K562 (cell line): ENCODE measurements around the gene MOK. TPM values are rescaled to one million over a fixed set of nuclear protein-coding genes. Genes with fewer than 3 reads are reported as not detected.

Source experiments
- ATAC-seq: fragments of 200-7000 bp; cut with Tn5 transposase; 3 replicates; pipeline ENCODE4 v1.9.1; 2020; ENCODE audit warnings: moderate library complexity
- BruUV-seq: library from RNA; stranded (reverse); fragments of 400-500 nt; replicated peaks from 2 replicates; lab custom pipeline; 2021; lab: Mats Ljungman, UMichigan
- CTCF ChIA-PET: fragments of 300-600 bp; formaldehyde crosslinking; extraction: SDS; loops from one replicate; lab custom pipeline; 2021; ENCODE audit warnings: low intra/inter-chr PET ratio; lab: Yijun Ruan, JAX
- POLR2A ChIA-PET: fragments of 300-600, 350-650 bp; sonication (Branson Sonifier 250); formaldehyde crosslinking; extraction: SDS; loops from one replicate; lab custom pipeline; 2021; ENCODE audit warnings: antibody characterized with exemption, inconsistent platforms; lab: Yijun Ruan, JAX
- DNase-seq, 4 experiments: peaks; one replicate each; pipeline versions ENCODE4 v3.0.0 to v3.0.0-alpha.2; 2011 to 2018; ENCODE audit warnings: low spot score in 3 of 4, mixed read lengths in 3 of 4; ENCODE audit errors: extremely low read depth in 1 of 4
- FAIRE-seq: peaks from 2 replicates; lab custom pipeline; 2011; peaks lifted over from hg19 to GRCh38; lab: Jason Lieb, UNC
- H2AFZ ChIP-seq: 2 replicates; pipeline ENCODE4 v1.6.0; 2011; ENCODE audit warnings: low read depth, low read length, control low read depth, inconsistent platforms
- H3K27ac ChIP-seq: fragments of 200-600 bp; 3 replicates; pipeline ENCODE4 v1.8.0; 2011; ENCODE audit warnings: low read depth, mild to moderate bottlenecking, control low read depth, inconsistent platforms, low read length, moderate library complexity, mixed read lengths; ENCODE audit errors: extremely low read depth
- H3K27me3 ChIP-seq, 2 experiments: fragments of 300-600 bp in 1 of 2; 2 replicates in 1 of 2; 3 replicates in 1 of 2; pipeline versions ENCODE4 v1.6.0 to v1.8.0; 2011; ENCODE audit warnings: inconsistent platforms in 2 of 2, low read length in 2 of 2, mild to moderate bottlenecking in 1 of 2, mixed read lengths in 1 of 2, moderate library complexity in 1 of 2; ENCODE audit not compliant: control insufficient read depth in 2 of 2, insufficient read depth in 2 of 2
- H3K36me3 ChIP-seq: fragments of 300-600 bp; 3 replicates; pipeline ENCODE4 v1.8.0; 2011; ENCODE audit warnings: mild to moderate bottlenecking, low read length, inconsistent platforms; ENCODE audit not compliant: control insufficient read depth, insufficient read depth
- H3K4me1 ChIP-seq, 2 experiments: fragments of 200-600 bp in 1 of 2; replicated peaks in 1 of 2; 2 replicates in 1 of 2; 3 replicates in 1 of 2; pipeline versions ENCODE4 v1.5.1 to v1.8.0; 2011; ENCODE audit warnings: inconsistent platforms in 2 of 2, low read length in 2 of 2, mild to moderate bottlenecking in 1 of 2, mixed read lengths in 1 of 2, moderate library complexity in 1 of 2; ENCODE audit not compliant: control insufficient read depth in 2 of 2, insufficient read depth in 2 of 2
- H3K4me2 ChIP-seq: 2 replicates; pipeline ENCODE4 v1.6.1; 2011; ENCODE audit warnings: low read length, control low read depth, inconsistent platforms, mixed read lengths; ENCODE audit not compliant: insufficient read depth
- H3K4me3 ChIP-seq: fragments of 200-600 bp; sonication (generic), shearing (Covaris generic); 2 replicates; pipeline ENCODE4 v1.5.1; 2016; ENCODE audit warnings: control low read depth, inconsistent platforms
- H3K79me2 ChIP-seq: fragments of 200-600 bp; 3 replicates; pipeline ENCODE4 v1.8.0; 2011; ENCODE audit warnings: low read length, inconsistent platforms; ENCODE audit not compliant: control insufficient read depth, insufficient read depth
- H3K9ac ChIP-seq, 2 experiments: 2 replicates each; pipeline versions ENCODE4 v1.6.0 to v1.6.1; 2011; ENCODE audit warnings: low read depth in 2 of 2, low read length in 2 of 2, control low read depth in 1 of 2, inconsistent platforms in 1 of 2, mild to moderate bottlenecking in 1 of 2, mixed read lengths in 1 of 2; ENCODE audit not compliant: insufficient read depth in 1 of 2
- H3K9me1 ChIP-seq: one replicate; pipeline ENCODE4 v1.6.0; 2011; ENCODE audit warnings: inconsistent platforms, mild to moderate bottlenecking, low read length, moderate library complexity; ENCODE audit not compliant: control insufficient read depth, insufficient read depth
- H3K9me3 ChIP-seq: replicated peaks from 2 replicates; pipeline ENCODE4 v1.5.1; 2011; ENCODE audit warnings: low read depth, low read length, inconsistent platforms; ENCODE audit not compliant: control insufficient read depth, insufficient read depth
- H4K20me1 ChIP-seq: replicated peaks from 2 replicates; pipeline ENCODE4 v1.6.1; 2011; ENCODE audit warnings: low read length, inconsistent platforms, mixed read lengths; ENCODE audit not compliant: control insufficient read depth, insufficient read depth
- BRCA1 ChIP-seq, 2 experiments: fragments of 450-650 bp in 1 of 2; sonication (generic) in 1 of 2; formaldehyde crosslinking in 1 of 2; IDR thresholded peaks; 2 replicates each; pipeline versions ENCODE4 v1.5.0 to v1.6.1; 2017 to 2020; ENCODE audit warnings: mild to moderate bottlenecking in 1 of 2, missing genetic modification reagents in 1 of 2
- ETV6 ChIP-seq, 3 experiments: fragments of 150-350 bp in 1 of 3; sonication (generic) in 1 of 3; formaldehyde crosslinking in 1 of 3; IDR thresholded peaks; 2 replicates each; pipeline versions ENCODE4 v1.6.1 to v1.8.0; 2014 to 2022; ENCODE audit warnings: borderline replicate concordance in 2 of 3, low read depth in 2 of 3, antibody characterized with exemption in 1 of 3, low read length in 1 of 3, mild to moderate bottlenecking in 1 of 3, missing genetic modification reagents in 1 of 3
- FOXP4 ChIP-seq: sonication (generic); formaldehyde crosslinking; IDR thresholded peaks from 2 replicates; pipeline ENCODE4 v1.8.0; 2022; ENCODE audit warnings: mild to moderate bottlenecking, missing genetic modification reagents, borderline replicate concordance
- HDAC2 ChIP-seq: fragments of 450-650 bp; IDR thresholded peaks from 2 replicates; pipeline ENCODE4 v1.6.1; 2016; ENCODE audit warnings: mild to moderate bottlenecking
- MCM5 ChIP-seq: fragments of 450-650 bp; IDR thresholded peaks from 2 replicates; pipeline ENCODE4 v1.6.1; 2016; ENCODE audit warnings: low read depth
- PCBP1 ChIP-seq: fragments of 200-400 bp; formaldehyde crosslinking; IDR thresholded peaks from 2 replicates; pipeline ENCODE4 v1.6.1; 2018; ENCODE audit warnings: mild to moderate bottlenecking, low read depth, low read length; ENCODE audit not compliant: poor library complexity, severe bottlenecking
- RBM22 ChIP-seq: fragments of 200-400 bp; formaldehyde crosslinking; IDR thresholded peaks from 2 replicates; pipeline ENCODE4 v1.6.1; 2018; ENCODE audit warnings: low read length, low read depth; ENCODE audit not compliant: poor library complexity, severe bottlenecking
- SIN3A ChIP-seq, 2 experiments: fragments of 150-350 bp in 1 of 2; IDR thresholded peaks; 2 replicates each; pipeline ENCODE4 v1.6.1; 2011 to 2016; ENCODE audit warnings: borderline replicate concordance in 2 of 2, low read depth in 2 of 2, low read length in 2 of 2, mild to moderate bottlenecking in 2 of 2, moderate library complexity in 2 of 2; ENCODE audit not compliant: control insufficient read depth in 1 of 2
- SMAD3 ChIP-seq: fragments of 450-650 bp; formaldehyde crosslinking; conservative IDR thresholded peaks from 2 replicates; pipeline ENCODE4 v1.4.0; 2020; ENCODE audit warnings: mild to moderate bottlenecking
- THRA ChIP-seq: fragments of 450-650 bp; IDR thresholded peaks from 2 replicates; pipeline ENCODE4 v1.6.1; 2017; ENCODE audit warnings: mild to moderate bottlenecking, moderate library complexity
- ZFPM2 ChIP-seq: fragments of 250-450 bp; sonication (Bioruptor Pico); IDR thresholded peaks from 2 replicates; pipeline ENCODE4 v1.5.1; 2022; ENCODE audit warnings: mild to moderate bottlenecking
- ZNF696 ChIP-seq: fragments of 250-450 bp; sonication (Bioruptor Pico); conservative IDR thresholded peaks from 2 replicates; pipeline ENCODE4 v1.4.0; 2020; ENCODE audit warnings: mild to moderate bottlenecking, moderate library complexity
- WGBS: fragments of 100-300 bp; shearing (Covaris generic); methylation state at CpG from one replicate; pipeline ENCODE4 v1.1.6; 2016; ENCODE audit warnings: low coverage, mixed read lengths; ENCODE audit not compliant: insufficient coverage; ENCODE audit errors: missing lambda C conversion rate; 5-methylcytosine and 5-hydroxymethylcytosine counted together
- in situ Hi-C: fragments of 300-500 bp; cut with MboI; formaldehyde crosslinking; loops from 4 replicates; pipeline ENCODE4 v1.15.0; 2018; ENCODE audit warnings: inconsistent platforms, mixed read lengths
- intact Hi-C: fragments of 100-400 bp; cut with micrococcal nuclease; formaldehyde crosslinking; loops from 2 replicates; pipeline ENCODE4 v1.14.2; 2022
- polyA plus RNA-seq, 8 experiments: library from polyadenylated mRNA; depleted of rRNA in 4 of 8; stranded (reverse) in 5 of 8; unstranded in 3 of 8; fragments of >200 nt; fragmentation: Nextera tagmentation in 2 of 8; fragmentation: Illumina TruSeq in 1 of 8; extraction: Ambion mirVana in 2 of 8; extraction: Trizol in 1 of 8; gene quantifications; 2 replicates each; pipeline versions ENCODE4 v1.2.1 to v1.2.3, GENCODE V29; 2011 to 2014; ENCODE audit warnings: inconsistent platforms in 1 of 8, missing spikeins in 1 of 8
- total RNA-seq, 7 experiments: library from RNA; depleted of rRNA in 6 of 7; stranded (reverse); fragments of >200 nt in 6 of 7; fragmentation: Illumina TruSeq in 2 of 7; extraction: Trizol in 2 of 7; gene quantifications; 2 replicates each; pipeline versions ENCODE4 v1.2.1 to v1.2.3, GENCODE V29; 2011 to 2021; ENCODE audit warnings: low replicate concordance in 1 of 7

MOK gene
- total and polyA plus RNA-seq, 9 of the 15 experiments (the other 6 are each of a cell fraction or from before 2014, with no cell fraction given): 1.3 to 8.4 (median 5.3) TPM

GRCh38 chr14:102304611-102305506 is at the start of gene MOK (continued):
- TF ChIP-seq ZNF696: no peak
- peak; percentile 82 for TF ChIP-seq RBM22
- no peak for TF ChIP-seq PCBP1

GRCh38 chr14:102353126-102353619 is 48.2 kb upstream of the MOK start:
- POLR2A ChIA-PET: no interaction called here
- Histone ChIP-seq H2AFZ (no peak overlapping the region), H3K4me3 (no peak overlapping the region), H3K27me3 (no peaks in the 10 kb centered on the region), H3K9ac (no peak overlapping the region), H3K9me1 (no peaks in the 10 kb centered on the region), H3K9me3 (no peaks in the 10 kb centered on the region), H3K27ac (no peak overlapping the region), H3K79me2 (no peaks in the 10 kb centered on the region), H3K4me2 (no peak overlapping the region), H3K36me3 (peaks cover 58% of the 10 kb centered on the region), H3K4me1 (no peaks in the 10 kb centered on the region)
- no peak for DNase-seq
- intact Hi-C loops: no loop called here
- in situ Hi-C loops: no loop called here
- FAIRE-seq: no peak
- no peak for ATAC-seq
- 84% methylated on average over 6 of the region's 8 CpGs for WGBS
- BruUV-seq: no TSS peak
- TF ChIP-seq ZFPM2 (no peak), HDAC2 (no peak), SMAD3 (CRISPR knock-in tag) (no peak), SIN3A (IDR thresholded peaks at IDR 0.05; ENCODE audit: borderline replicate concordance in 2 of 2, control insufficient read depth in 1 of 2, low read depth in 2 of 2, low read length in 2 of 2) (no peak), ETV6 (IDR thresholded peaks at IDR 0.05; ENCODE audit: borderline replicate concordance in 1 of 2, low read depth in 2 of 2, low read length in 1 of 2) (no peak), ETV6 (CRISPR knock-in tag; IDR thresholded peaks at IDR 0.05; ENCODE audit: borderline replicate concordance) (no peak), FOXP4 (CRISPR knock-in tag) (no peak), BRCA1 (IDR thresholded peaks at IDR 0.05) (no peak), BRCA1 (CRISPR knock-in tag; IDR thresholded peaks at IDR 0.05) (no peak), MCM5 (no peak), THRA (no peak)
- TF ChIP-seq, all 486 proteins: peak for 0
- CTCF ChIA-PET: no interaction called here
- H4K20me1 ChIP-seq: no peaks in the 10 kb centered on the region
